AG04449 (cell line): Measurements from ENCODE around the gene PDXP.
A peak's percentile ranks its signal among the peaks of the same experiment; 100 is the strongest.

Experiments
- CTCF ChIA-PET: fragments of 350-600 bp; formaldehyde crosslinking; extraction: SDS; loops from one replicate; lab custom pipeline; 2021; ENCODE audit warnings: antibody characterized with exemption; lab: Yijun Ruan, JAX
- POLR2A ChIA-PET: fragments of 400-600, 350-600 bp; formaldehyde crosslinking; extraction: SDS; loops from one replicate; lab custom pipeline; 2020; ENCODE audit warnings: antibody characterized with exemption, inconsistent platforms; lab: Yijun Ruan, JAX
- DNase-seq: peaks from one replicate; pipeline ENCODE4 v3.0.0-alpha.2; 2010; ENCODE audit warnings: low read depth, low spot score
- H3K4me3 ChIP-seq: 2 replicates; pipeline ENCODE4 v1.5.1; 2011; ENCODE audit warnings: low read depth, mild to moderate bottlenecking, control low read depth, low read length
- CTCF ChIP-seq: IDR thresholded peaks from one replicate; pipeline ENCODE4 v1.5.1; 2011; ENCODE audit warnings: mild to moderate bottlenecking, moderate library complexity, low read length, control low read depth, inconsistent platforms; ENCODE audit not compliant: insufficient read depth; ENCODE audit errors: missing control alignments

PDXP gene

GRCh38 chr22:37675930-37676735 lies 17.6 kb downstream of the PDXP start:
- ChIA-PET CTCF (interaction anchor here (0.8 to 16.5 kb wide), 8 partner anchors 8 to 69 kb away, joined by 3 to 333 read pairs (median 6); partner anchors contain the start of genes GGA1, SH3BP1 and TRIOBP), POLR2A (interaction anchor here (0.7 to 3.5 kb wide), 18 partner anchors 10 to 1896 kb away, joined by 3 to 52 read pairs (median 6); partner anchors contain the start of genes GGA1, NOL12, PDXP and TRIOBP)
- H3K4me3 ChIP-seq, result peak overlapping the region; percentile 97
- TF ChIP-seq CTCF, result no peak
- no peak for DNase-seq

- ChIA-PET POLR2A (interaction anchor here (0.6 to 3.5 kb wide), 12 partner anchors 9 to 128 kb away, joined by 3 to 52 read pairs (median 11); partner anchors contain the start of genes GGA1, NOL12 and PDXP), CTCF (interaction anchor here (0.8 to 16.5 kb wide), 6 partner anchors 9 to 39 kb away, joined by 3 to 333 read pairs (median 12); partner anchors contain the start of genes SH3BP1 and TRIOBP)
- peak overlapping the region; percentile 97 for H3K4me3 ChIP-seq
- no peak for TF ChIP-seq CTCF
- peak; percentile 87 for DNase-seq
These were observed 18.4 kb downstream of the PDXP start for GRCh38 chr22:37676736-37677492.

- POLR2A ChIA-PET, result interaction anchor here (0.6 to 3.5 kb wide), 7 partner anchors 14 to 69 kb away, joined by 3 to 52 read pairs (median 18); partner anchors contain the start of genes GGA1 and PDXP
- H3K4me3 ChIP-seq, result peak overlapping the region; percentile 97
- no peak for TF ChIP-seq CTCF
- DNase-seq, result no peak
- CTCF ChIA-PET, result interaction anchor here (1.0 to 16.5 kb wide), 2 partner anchors 16 to 39 kb away, joined by 3 to 333 read pairs; partner anchors contain the start of gene SH3BP1
These were observed 19.0 kb downstream of the PDXP start for GRCh38 chr22:37677493-37677974.

GRCh38 chr22:37678372-37678771 lies 19.8 kb downstream of the PDXP start:
- no peak for DNase-seq
- no peak for TF ChIP-seq CTCF
- H3K4me3 ChIP-seq, result peak overlapping the region; percentile 97
- POLR2A ChIA-PET, result interaction anchor here (1.4 kb wide), 1 partner anchor 17 kb away, joined by 6 read pairs; no protein-coding TSS in a partner anchor
- CTCF ChIA-PET, result interaction anchor here (1.0 to 16.5 kb wide), 3 partner anchors 17 to 55 kb away, joined by 3 to 333 read pairs (median 33); partner anchors contain the start of gene SH3BP1

- ChIA-PET CTCF (interaction anchor here (0.7 to 16.5 kb wide), 5 partner anchors 20 to 130 kb away, joined by 3 to 333 read pairs (median 33); partner anchors contain the start of genes PDXP and SH3BP1), POLR2A (interaction anchor here (1.4 to 4.3 kb wide), 7 partner anchors 10 to 73 kb away, joined by 4 to 49 read pairs (median 14); partner anchors contain the start of gene PDXP)
- no peak for DNase-seq
- no peak overlapping the region; the same call in 1 of the 2 replicates for H3K4me3 ChIP-seq
- no peak for TF ChIP-seq CTCF
These were observed 21.1 kb downstream of the PDXP start for GRCh38 chr22:37679670-37680069.
